Epithelial cell of esophagus (primary cell): ENCODE measurements around the gene NCOR2.
A peak's percentile ranks its signal among the peaks of the same experiment; 100 is the strongest.

ENCODE experiments used
- DNase-seq: peaks from one replicate; pipeline ENCODE4 v3.0.0; 2010; ENCODE audit warnings: low read depth
- H3K4me3 ChIP-seq: 2 replicates; pipeline ENCODE4 v1.5.1; 2011; ENCODE audit warnings: mild to moderate bottlenecking, low read length, control low read depth
- CTCF ChIP-seq: IDR thresholded peaks from 2 replicates; pipeline ENCODE4 v1.5.1; 2011; ENCODE audit warnings: low read depth, mild to moderate bottlenecking, low read length, control low read depth, inconsistent platforms; ENCODE audit not compliant: insufficient read depth; ENCODE audit errors: missing control alignments

Gene NCOR2

GRCh38 chr12:124530637-124531263, 36.7 kb downstream of the NCOR2 start:
- no peak for DNase-seq
- no peak overlapping the region for H3K4me3 ChIP-seq
- TF ChIP-seq CTCF, result no peak

GRCh38 chr12:124529565-124530276, 37.7 kb downstream of the NCOR2 start:
- no peak overlapping the region for H3K4me3 ChIP-seq
- no peak for TF ChIP-seq CTCF
- no peak for DNase-seq

- peak; percentile 55 for DNase-seq
- no peak overlapping the region for H3K4me3 ChIP-seq
- TF ChIP-seq CTCF, result no peak
These were observed 39.4 kb downstream of the NCOR2 start for GRCh38 chr12:124527861-124528561.

- DNase-seq, result no peak
- H3K4me3 ChIP-seq, result no peak overlapping the region
- no peak for TF ChIP-seq CTCF
These were observed 41.3 kb downstream of the NCOR2 start for GRCh38 chr12:124525927-124526692.

- H3K4me3 ChIP-seq, result no peak overlapping the region
- no peak for TF ChIP-seq CTCF
- no peak for DNase-seq
These were observed 42.0 kb downstream of the NCOR2 start for GRCh38 chr12:124525455-124525854.

- H3K4me3 ChIP-seq, result no peak overlapping the region
- TF ChIP-seq CTCF, result no peak
- DNase-seq, result peak; percentile 54
These were observed 43.0 kb downstream of the NCOR2 start for GRCh38 chr12:124524231-124524925.
